Stimulated activated CD8-positive, alpha-beta memory T cell treated with anti-CD3 and anti-CD28 coated beads, Interleukin-12 subunit alpha, Interleukin-12 subunit beta, amount 100 ng/mL, for 24 hours (primary cell): ENCODE data around the gene SH3BP4.

ENCODE experiments used
- DNase-seq: peaks from one replicate; pipeline ENCODE4 v3.0.0-alpha.2; 2020; ENCODE audit errors: extremely low read depth

The SH3BP4 gene

GRCh38 chr2:234998404-234999211 is 46.8 kb downstream of the SH3BP4 start:
- no peak for DNase-seq

DNA sequence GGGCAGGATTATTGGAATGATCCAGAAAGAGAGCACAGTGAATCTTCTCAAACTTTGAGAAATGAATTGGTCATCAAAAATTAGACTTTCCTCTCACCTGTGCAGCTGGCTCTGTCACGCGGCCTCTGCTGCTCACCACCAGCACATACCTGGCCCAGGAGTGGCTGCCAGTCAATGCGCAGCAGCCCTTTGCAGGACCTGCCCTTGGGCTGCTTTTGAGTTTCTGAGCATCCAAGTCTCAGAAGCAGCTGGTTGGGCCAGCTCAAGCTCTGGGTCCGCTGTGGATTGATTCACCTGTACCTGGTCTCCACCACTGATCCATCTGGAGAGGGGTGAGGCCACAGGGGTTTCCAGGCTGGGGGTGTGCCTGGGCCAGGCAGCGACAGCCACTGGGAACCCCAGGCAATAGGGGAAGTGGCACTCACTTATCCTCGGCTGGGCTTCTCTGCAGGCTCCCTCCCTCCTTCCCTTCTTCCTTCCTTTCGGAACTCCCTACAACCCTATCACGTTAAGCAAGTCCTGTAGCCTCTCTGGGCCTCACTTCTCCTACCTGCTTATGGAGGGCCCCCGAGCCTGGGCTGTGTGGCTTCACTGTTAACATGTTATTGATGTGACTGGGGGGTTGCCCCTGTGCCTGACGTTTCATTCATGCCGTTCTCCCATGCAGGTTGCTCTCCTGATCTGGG is 48.1 kb downstream of the SH3BP4 start:
- no peak for DNase-seq

DNA sequence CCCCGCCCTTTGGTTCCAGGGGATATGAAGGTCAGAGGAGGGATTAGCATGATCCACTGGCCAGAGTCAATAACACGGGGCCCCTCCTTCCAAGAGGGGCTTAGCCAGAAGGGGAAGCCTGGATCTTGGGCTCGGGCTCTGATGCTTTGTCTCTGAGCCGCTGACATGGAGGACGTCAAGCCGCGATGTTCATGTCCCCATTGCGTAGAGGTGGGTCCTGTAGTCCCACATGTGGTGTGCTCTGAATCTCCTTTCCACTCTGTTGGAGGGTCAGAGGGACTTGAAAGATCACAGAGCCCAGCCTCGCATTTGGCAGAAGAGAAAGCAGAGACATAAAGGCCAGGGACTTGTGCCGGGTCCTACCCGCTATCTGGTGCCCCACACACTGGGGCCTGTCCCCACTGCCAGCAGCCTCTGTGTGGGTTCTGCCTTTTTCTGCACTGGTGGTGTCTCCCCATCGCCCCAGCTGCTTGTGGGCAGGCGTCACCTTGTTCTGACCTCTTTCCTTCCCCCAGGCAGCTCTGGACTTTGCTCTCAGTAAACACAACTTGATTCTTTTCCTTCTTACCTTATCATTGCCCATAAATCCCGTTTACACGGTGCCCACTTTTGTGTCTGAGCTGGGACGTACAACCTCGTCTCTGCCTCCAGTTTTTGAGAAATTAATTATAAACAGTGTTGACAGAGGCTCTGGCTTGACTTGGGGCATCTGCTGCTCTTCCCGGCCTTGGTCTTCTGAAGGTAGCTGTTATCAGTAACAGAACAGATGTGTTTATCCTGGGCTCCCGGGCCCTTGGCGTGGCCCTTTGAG is 48.8 kb downstream of the SH3BP4 start:
- DNase-seq = no peak

DNA sequence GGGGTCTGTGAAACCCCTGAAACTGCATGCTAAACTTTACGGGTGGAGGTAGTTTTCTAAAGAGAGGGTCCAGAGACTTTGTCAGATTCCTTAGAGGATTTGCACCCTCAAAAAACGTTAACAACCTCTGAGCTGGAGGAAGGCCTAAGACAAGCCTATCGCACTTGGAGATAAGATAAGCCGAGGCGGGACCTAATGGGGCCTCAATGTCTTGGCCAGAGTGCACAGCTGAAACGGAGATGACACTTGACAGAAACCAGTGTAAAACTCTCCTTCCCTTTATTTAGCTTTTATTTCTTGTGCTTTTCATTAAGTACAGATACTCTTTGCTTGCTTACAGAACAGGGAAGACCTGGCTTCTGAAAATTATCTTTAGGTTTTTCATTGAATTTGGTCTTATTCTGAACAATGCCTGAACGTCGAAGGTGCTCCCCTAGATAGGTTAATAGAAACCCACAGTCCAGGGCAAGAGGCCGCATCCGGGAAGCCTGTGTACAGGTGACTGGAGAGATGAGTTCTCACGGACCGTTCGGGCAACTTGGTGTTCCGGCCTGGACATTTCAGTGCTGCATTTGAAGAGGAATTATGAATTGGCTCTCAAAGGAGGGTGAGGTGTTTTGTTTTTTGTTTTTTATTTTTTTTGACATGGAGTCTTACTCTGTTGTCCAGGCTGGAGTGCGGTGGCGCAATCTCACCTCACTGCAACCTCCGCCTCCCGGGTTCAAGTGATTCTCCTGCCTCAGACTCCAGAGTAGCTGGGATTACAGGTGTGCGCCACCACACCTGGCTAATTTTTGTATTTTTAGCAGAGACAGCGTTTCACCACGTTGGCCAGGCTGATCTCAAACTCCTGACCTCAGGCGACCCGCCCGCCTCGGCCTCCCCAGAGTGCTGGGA is 49.7 kb downstream of the SH3BP4 start:
- no peak for DNase-seq

DNA sequence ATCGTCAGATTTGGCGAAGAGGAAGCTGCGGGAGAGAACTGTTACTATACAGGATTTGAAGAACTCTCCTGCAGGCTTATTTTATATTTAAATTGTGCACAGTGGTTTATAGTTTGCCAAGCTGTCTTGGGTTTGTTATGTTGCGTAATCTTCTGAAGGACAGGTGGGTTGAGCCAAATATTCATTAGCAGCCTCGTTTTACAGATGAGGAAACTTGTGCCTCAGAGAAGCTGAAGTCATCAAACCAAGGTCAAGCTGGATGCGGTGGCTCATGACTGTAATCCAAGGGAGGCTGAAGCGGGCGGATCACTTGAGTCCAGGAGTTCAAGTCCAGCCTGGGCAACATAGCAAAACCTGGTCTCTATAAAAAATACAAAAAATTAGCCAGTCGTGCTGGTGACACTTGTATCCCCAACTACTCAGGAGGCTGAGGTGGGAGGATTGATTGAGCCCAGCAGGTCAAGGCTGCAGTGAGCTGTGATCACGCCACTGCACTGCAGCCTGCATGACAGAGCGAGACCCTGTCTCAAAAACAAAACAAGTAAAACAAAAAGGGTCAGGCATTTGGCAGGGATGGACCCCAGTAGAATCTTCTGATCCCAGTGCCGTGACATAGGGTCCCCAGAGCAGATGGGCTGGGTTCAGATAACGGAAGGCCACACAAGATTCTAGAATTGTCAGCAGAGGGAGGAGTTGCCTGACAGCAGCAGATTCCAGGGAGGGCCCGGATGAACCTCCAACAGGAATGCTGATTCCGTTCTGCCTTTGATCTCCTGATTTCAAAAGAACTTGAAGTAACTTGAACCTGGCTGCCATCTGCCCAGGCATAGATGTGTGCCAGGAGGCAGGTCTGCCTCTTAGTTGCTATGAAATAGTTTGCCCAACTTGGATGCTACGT is 50.6 kb downstream of the SH3BP4 start:
- no peak for DNase-seq

DNA sequence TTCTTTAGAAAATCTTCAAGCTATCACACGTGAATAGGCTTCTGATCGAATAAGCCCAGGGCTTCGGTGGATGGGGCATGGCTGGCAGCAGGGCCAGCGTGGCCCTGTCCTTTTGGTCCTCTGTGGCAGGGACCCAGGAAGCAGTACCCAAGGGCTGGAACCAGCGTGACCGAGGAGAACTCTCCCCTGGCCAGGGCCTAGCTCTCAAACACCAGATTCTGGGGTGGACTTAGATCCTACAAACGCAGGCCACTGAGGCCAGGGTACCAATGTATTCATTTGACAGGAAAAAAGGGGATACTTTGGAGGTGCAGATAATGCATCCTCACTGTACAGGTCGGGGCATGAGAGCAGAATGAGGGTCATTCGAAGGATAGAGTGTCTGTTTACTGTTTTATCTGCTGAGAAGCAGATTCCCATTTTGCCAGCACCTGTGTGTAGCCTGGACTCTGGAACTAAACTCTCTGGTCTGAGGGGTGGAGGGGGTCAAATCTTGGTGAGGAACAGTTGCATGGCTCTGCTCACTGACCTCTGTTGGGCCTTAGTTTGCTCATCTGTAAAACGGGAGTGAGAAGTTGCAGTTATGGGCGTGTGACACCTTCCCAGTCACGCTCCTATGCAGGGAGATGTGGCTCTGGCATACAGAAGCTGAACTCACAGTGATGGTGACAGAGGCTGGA is 51.4 kb downstream of the SH3BP4 start:
- no peak for DNase-seq

DNA sequence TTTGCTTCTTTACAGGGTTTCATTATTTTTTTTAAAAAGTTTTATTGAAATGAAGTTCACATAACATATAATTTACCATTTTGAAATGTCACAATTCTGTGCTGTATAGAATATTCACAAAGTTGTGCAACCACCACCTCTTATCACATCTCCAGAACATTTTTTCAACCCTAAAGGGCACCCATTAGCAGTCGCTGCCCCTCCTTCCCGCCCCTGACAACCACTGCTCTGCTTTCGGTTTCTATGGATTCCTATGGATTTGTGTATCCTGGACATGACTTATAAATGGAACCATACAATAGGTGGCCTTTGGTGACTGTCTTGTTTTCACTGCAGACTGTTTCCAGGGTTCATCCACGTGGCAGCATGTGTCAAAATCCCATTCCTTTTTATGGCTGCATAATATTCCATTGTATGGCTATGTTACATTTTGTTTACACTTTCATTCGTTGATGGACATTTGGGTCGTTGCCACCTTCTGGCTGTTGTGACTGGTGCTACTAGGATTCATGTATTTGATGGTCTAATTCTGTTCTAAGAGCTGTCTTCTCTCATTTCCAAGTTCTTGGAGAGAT is 52.6 kb downstream of the SH3BP4 start:
- DNase-seq = no peak

GRCh38 chr2:235005023-235005422 is 53.2 kb downstream of the SH3BP4 start:
- DNase-seq = no peak

GRCh38 chr2:235005603-235006259 is 53.9 kb downstream of the SH3BP4 start:
- no peak for DNase-seq

GRCh38 chr2:235006461-235006860 is 54.6 kb downstream of the SH3BP4 start:
- no peak for DNase-seq

GRCh38 chr2:235006986-235007385 is 55.2 kb downstream of the SH3BP4 start:
- no peak for DNase-seq

DNA sequence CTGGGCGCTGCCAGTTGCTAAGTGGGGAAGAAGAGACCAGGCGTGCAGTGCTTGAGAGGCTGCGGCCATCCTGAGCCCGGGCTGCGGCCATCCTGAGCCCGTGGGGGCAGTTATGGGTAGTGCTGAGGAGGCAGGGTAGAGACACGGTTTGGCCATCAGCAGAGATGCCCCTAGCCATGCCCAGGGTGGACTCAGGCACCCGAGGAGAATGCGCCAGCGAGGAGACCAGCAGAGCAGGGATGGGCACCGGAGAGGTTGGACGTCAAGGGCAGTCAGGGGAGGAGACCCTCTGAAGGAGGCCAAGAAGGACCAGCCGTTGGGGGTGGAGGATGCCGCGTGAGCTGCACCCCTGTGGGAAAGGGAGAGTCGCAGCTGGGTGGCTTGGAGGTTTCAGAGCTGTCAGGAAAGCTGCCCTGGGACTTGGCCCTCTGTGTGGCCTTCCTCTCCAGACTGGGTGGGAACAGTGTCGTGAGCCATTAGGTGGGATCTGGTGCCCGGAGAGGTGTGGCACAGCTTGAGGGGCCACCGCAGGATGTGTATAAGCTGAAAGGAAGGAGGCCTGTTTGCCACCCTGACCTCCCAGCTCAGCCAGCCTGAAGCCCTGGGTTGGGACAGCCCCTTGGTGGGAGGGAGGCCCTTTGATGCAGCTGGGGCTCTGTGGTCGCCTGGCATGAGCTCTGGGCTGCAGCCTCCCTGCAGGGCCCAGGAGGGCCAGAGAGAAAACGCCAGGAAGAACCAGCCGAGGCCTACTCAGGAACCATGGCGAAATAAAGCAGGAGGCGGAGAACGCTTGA is 56.0 kb downstream of the SH3BP4 start:
- DNase-seq = no peak

DNA sequence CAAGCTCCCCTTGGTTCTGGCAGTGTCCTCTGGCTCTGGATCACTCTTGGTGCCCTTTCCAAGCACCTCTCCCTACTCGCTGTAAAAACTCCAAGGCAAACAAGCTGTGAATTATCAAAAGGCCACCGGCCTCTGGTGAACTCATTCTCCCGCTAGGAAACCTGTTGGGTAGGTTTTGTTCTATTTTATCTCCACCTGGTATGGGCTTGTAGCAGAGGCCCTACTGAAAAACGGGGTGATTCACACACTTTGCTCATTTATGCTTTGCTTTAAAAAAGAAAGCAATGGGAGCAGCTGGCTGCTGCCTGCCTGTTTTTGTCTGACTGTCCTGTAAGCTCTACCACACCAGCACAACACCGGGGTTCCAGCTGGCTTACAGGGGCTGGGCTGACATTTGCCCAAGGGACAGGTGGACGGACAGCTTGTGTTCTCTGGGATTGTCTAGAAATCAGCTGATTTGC is 56.8 kb downstream of the SH3BP4 start:
- DNase-seq = no peak

GRCh38 chr2:235009081-235009480 is 57.3 kb downstream of the SH3BP4 start:
- no peak for DNase-seq

GRCh38 chr2:235010117-235010714 is 58.4 kb downstream of the SH3BP4 start:
- DNase-seq = no peak

DNA sequence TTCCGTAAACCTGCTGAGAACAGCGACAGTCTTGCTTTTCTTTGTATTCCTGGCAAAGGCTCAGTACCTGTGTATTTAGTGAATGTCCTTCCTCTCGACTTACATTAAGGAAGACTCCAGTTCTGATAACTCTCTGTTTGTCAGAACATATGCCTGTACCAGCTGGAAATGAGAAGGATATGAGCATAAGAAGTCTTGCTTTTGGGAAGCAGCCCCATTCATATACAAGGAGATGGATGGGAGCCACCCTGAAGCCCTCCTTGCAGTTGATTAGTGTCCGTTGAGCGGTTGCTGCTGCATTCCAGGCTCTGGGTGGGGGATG is 59.8 kb downstream of the SH3BP4 start:
- DNase-seq = no peak

DNA sequence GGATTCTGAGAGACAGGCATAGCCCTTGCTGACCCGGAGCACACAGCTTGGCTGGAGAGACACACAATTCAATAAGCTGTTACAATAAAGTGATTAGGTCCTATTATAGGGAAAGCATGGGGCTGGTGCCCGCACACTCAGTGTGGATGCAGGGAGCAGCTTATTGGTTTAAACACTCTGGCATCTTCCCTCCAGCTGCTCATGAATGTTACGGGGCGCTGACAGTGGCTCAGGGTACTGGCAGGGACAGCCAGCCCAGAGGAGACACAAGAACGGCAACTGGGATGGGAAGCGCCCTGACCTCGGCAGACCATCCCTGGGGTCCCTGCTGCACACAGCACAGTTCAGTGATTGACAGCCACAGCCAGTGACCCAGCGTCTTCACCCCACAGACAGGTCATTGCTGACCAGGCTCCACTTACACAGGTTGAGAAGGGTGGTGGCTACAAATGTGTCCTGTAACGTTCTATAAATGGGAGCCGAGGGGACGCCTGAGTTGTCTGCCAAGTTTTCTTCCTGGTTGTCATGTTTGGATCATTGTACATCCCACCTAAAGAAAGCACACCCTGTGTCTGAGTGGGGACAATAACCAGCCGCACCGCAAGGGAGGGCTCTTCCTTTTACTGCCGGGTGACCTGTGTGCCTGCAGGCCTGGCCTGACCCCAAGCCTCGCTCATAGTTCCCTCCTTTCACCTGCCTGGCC is 60.3 kb downstream of the SH3BP4 start:
- no peak for DNase-seq
